Astrocyte of the hippocampus (primary cell): ENCODE results near the gene ATXN1L.
"Not testable (repeated sequence)": the region's sequence is repeated elsewhere in the genome, so short reads cannot be mapped to it uniquely, and the experiment has no call there.

Experiments
- DNase-seq: peaks from one replicate; pipeline ENCODE4 v3.0.0; 2011; ENCODE audit warnings: low read depth, low spot score

ATXN1L gene

GRCh38 chr16:71845639-71846430 lies at the start of gene ATXN1L:
TSS of gene ATXN1L (plus strand) at chr16:71845976. CDS start at chr16:71849741, 3,765 bp downstream.
- DNase-seq: peak; percentile 97

- DNase-seq: peak; percentile 21
These were observed 49.2 kb upstream of the ATXN1L start for GRCh38 chr16:71796501-71797097.

- DNase-seq: no peak
These were observed 42.5 kb upstream of the ATXN1L start for GRCh38 chr16:71803305-71803690.

GRCh38 chr16:71807905-71808592 lies 37.7 kb upstream of the ATXN1L start:
- peak; percentile 36 for DNase-seq

- peak; percentile 98 for DNase-seq
These were observed 37.0 kb upstream of the ATXN1L start, which contains the start of gene AP1G1 for GRCh38 chr16:71808593-71809459. TSS of gene AP1G1 (minus strand) at chr16:71808834. CDS start at chr16:71789479, 19,355 bp downstream.

GRCh38 chr16:71810155-71810530 lies 35.6 kb upstream of the ATXN1L start:
- not testable (repeated sequence) for DNase-seq

- DNase-seq: peak; percentile 40
These were observed 34.4 kb upstream of the ATXN1L start for GRCh38 chr16:71811261-71811803.

GRCh38 chr16:71817155-71817500 lies 28.6 kb upstream of the ATXN1L start:
- DNase-seq: not testable (repeated sequence)

- DNase-seq: no peak
These were observed 19.2 kb upstream of the ATXN1L start for GRCh38 chr16:71826533-71827017.

GRCh38 chr16:71830359-71830758 lies 15.4 kb upstream of the ATXN1L start:
- DNase-seq: no peak

- not testable (repeated sequence) for DNase-seq
These were observed 14.1 kb upstream of the ATXN1L start for GRCh38 chr16:71831698-71832097.

- not testable (repeated sequence) for DNase-seq
These were observed 13.7 kb upstream of the ATXN1L start for GRCh38 chr16:71832112-71832511.

GRCh38 chr16:71834291-71834690 lies 11.5 kb upstream of the ATXN1L start:
- no peak for DNase-seq

GRCh38 chr16:71837150-71837549 lies 8.6 kb upstream of the ATXN1L start:
- DNase-seq: no peak

- no peak for DNase-seq
These were observed 5.7 kb upstream of the ATXN1L start for GRCh38 chr16:71840052-71840451.

- no peak for DNase-seq
These were observed 2.2 kb upstream of the ATXN1L start for GRCh38 chr16:71843572-71843971.

- DNase-seq: peak; percentile 42
These were observed 655 bp downstream of the ATXN1L start for GRCh38 chr16:71846431-71846830.

- DNase-seq: no peak
These were observed 1.3 kb downstream of the ATXN1L start for GRCh38 chr16:71847096-71847495.

GRCh38 chr16:71848622-71849021 lies 2.8 kb downstream of the ATXN1L start:
- no peak for DNase-seq

GRCh38 chr16:71851746-71852145 lies 6.0 kb downstream of the ATXN1L start:
- DNase-seq: no peak

- no peak for DNase-seq
These were observed 6.4 kb downstream of the ATXN1L start for GRCh38 chr16:71852158-71852557.
